ENCODE results near the gene ZNF436. TPM values are rescaled to one million over a fixed set of nuclear protein-coding genes. Genes with fewer than 3 reads are reported as not detected.

The ZNF436 gene
- total RNA-seq, 1 experiment from 2014 or later: 0.52 TPM

DNA sequence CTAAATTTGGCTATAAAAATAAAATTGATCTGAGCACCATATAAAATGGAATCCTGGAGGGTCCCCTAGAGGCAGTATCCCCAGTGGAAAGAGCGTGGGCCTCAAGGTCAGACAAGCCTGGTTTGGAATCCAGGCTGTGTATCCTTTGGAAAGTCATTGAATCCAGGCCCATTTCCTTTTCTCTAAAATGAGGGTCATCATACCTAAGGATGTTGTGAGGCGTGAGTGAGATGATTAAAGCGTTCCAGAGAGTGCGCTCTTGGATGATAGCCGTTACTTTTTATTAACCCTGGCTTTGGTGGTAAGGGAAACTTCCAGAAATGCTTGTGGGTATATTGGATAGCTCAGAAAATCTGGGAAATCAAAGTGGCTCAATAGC, 683 bp upstream of the ZNF436 start:
- Histone ChIP-seq H4K91ac (ENCODE audit: insufficient read length, low read depth, low read length) (no peak overlapping the region), H3K4me1 (ENCODE audit: insufficient read depth, low read length) (no peaks in the 10 kb centered on the region; the same call in 1 of the 2 replicates), H3K9me3 (ENCODE audit: control insufficient read depth, low read depth, low read length) (no peaks in the 10 kb centered on the region), H3K79me1 (ENCODE audit: insufficient read depth, low read depth, low read length, poor library complexity, severe bottlenecking) (no peaks in the 10 kb centered on the region), H3K9ac (ENCODE audit: extremely low read depth, insufficient read length, low read length) (no peak overlapping the region), H3K56ac (ENCODE audit: insufficient read length, low read depth, low read length) (no peak overlapping the region), H2BK20ac (ENCODE audit: low read depth, low read length, poor library complexity, severe bottlenecking) (no peak overlapping the region), H3K4ac (ENCODE audit: low read depth, low read length) (no peak overlapping the region), H3K79me2 (ENCODE audit: insufficient read depth, low read length) (no peaks in the 10 kb centered on the region), H3K23me2 (ENCODE audit: insufficient read length, low read depth, low read length, poor library complexity, severe bottlenecking) (peaks cover 5% of the 10 kb centered on the region), H4K8ac (replicated peaks; ENCODE audit: insufficient read length, low read depth, low read length) (no peak overlapping the region), H2AK5ac (ENCODE audit: insufficient read length, low read length) (no peak overlapping the region), H2BK12ac (ENCODE audit: insufficient read length, low read depth, low read length) (no peak overlapping the region), H3K27ac (ENCODE audit: insufficient read length, low read depth, low read length) (no peak overlapping the region), H4K5ac (ENCODE audit: insufficient read length, low read depth, low read length) (no peak overlapping the region), H3K18ac (ENCODE audit: insufficient read length, low read depth, low read length) (no peak overlapping the region), H2BK120ac (ENCODE audit: low read depth, low read length, poor library complexity, severe bottlenecking) (no peak overlapping the region), H2AFZ (ENCODE audit: low read length) (no peak overlapping the region), H2BK5ac (ENCODE audit: insufficient read length, low read length) (no peak overlapping the region), H2BK15ac (ENCODE audit: low read depth, low read length) (no peak overlapping the region), H3T11ph (ENCODE audit: low read length) (no peak overlapping the region), H3K4me2 (ENCODE audit: insufficient read depth, insufficient read length, low read length) (no peak overlapping the region), H3K27me3 (ENCODE audit: insufficient read depth, low read length) (peaks cover 69% of the 10 kb centered on the region), H3K14ac (ENCODE audit: insufficient read depth, low read length) (no peak overlapping the region), H3K23ac (ENCODE audit: insufficient read length, low read depth, low read length) (no peak overlapping the region), H4K20me1 (ENCODE audit: control insufficient read depth, insufficient read depth, insufficient read length) (peaks cover 3% of the 10 kb centered on the region)
- Mint-ChIP-seq H3K4me3 (peak overlapping the region in 1 of 2 experiments; percentile 47; a peak in 2 of 5 replicates), H3K9me3 (peaks cover 9 to 17% of the 10 kb centered on the region in 2 experiments; a peak in 4 of 5 replicates), H3K36me3 (ENCODE audit: insufficient read depth in 1 of 3, low read depth in 3 of 3) (no peaks in the 10 kb centered on the region; a peak in 2 of 7 replicates), H3K4me1 (peaks cover 32 to 40% of the 10 kb centered on the region in 2 experiments), H3K27me3 (ENCODE audit: low read depth) (peaks cover 30% of the 10 kb centered on the region), H3K27ac (no peak overlapping the region)
- no peak for DNase-seq
- WGBS (ENCODE audit: extremely low coverage, insufficient read length, low lambda C conversion rate): no CpG with 5 or more reads among the region's 5 CpGs
- TF ChIP-seq CTCF (conservative IDR thresholded peaks at IDR 0.05): no peak

All from H9 (cell line).